Measurements from ENCODE around the gene BRD7.

Gene BRD7

DNA sequence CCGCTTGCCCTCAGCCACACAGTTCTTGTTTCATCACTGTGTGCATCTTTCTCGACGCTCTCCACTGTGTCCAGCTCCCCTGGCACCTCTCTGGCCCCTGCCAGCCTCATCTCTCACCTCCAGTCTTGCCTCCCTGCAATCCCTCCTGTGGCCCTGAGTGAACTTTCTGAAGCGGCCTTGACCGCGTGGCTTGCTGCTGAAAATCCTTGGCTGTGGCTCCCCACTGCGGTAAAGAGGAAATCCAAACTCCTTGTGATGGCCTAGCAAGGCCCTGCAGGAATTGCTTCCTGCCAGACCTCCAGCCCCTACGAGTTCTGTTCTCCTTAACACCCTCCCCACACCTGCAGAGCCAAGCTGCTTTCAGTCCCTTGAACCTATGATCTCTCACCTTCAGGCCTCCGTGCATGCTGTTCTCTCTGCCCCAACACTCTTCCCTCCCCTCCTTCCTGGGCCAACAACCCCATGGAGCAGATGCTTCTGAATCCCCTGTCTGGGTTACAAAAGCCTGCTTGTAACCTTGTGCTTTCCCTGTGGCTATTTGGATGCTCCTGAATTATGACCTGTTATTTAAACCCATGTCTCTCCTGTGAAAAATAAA is 33.6 kb upstream of the BRD7 start:
- no peak for DNase-seq (ENCODE audit: low read depth)
- no peak for TF ChIP-seq CTCF (conservative IDR thresholded peaks at IDR 0.05; ENCODE audit: low read length)
- H3K4me3 ChIP-seq (ENCODE audit: low read length) = no peak overlapping the region

DNA sequence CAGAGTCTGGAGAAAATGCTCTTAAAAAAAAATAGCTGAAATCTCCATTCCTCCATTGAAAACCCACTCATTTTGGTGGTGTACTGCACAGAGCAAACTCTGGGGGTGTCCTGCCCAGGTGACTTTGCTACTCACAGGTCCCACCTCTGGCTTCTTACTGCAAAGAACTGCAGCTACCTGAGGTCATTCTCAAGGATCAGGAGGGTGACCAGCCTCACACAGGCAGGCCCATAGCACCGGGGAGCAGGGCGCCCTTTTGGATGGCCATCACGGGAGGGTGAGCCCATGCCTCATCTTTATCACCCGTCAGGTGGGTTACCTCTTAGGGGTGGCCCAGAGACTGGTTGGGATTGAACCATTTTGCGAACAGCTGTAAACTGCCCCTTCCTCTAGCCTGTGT is 32.6 kb upstream of the BRD7 start:
- H3K4me3 ChIP-seq (ENCODE audit: low read length) = no peak overlapping the region
- TF ChIP-seq CTCF (conservative IDR thresholded peaks at IDR 0.05; ENCODE audit: low read length) = no peak
- DNase-seq (ENCODE audit: low read depth) = no peak

- H3K4me3 ChIP-seq (ENCODE audit: low read length) = no peak overlapping the region
- no peak for TF ChIP-seq CTCF (conservative IDR thresholded peaks at IDR 0.05; ENCODE audit: low read length)
- no peak for DNase-seq (ENCODE audit: low read depth)
Observed at GRCh38 chr16:50400967-50401348, 32.2 kb upstream of the BRD7 start.

DNA sequence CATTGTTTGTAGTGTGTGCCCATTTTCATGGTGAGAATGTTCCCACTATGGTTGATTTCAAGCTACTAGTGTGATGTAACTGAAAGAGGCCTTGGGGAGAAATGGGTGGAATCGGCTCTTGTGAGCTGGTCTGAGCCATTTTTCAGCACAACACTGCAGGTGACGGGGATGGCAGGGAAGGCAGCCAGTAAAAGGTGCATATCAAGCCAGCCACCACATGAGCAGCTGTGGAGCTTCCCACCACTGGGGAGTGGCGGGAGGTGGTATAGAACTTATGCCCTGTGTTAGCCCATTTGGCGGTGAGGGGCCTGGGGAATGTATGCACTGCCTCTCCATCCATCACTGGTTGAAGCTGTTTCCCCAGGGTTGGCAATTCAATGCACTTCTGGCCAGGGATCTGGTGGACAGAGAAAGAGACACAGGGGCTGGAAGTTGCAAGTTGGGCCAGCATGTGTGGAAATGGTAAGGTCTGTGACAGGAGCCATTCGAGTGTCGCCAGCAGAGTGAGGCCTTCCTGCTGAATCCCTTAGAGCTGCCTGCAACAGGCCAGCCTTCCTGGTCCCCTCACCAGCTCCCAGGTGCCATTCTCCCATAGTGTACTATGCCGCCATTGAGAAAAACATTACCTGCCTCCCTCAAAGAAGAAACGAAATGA is 31.7 kb upstream of the BRD7 start:
- H3K4me3 ChIP-seq (ENCODE audit: low read length) = no peak overlapping the region
- DNase-seq (ENCODE audit: low read depth) = no peak
- TF ChIP-seq CTCF (conservative IDR thresholded peaks at IDR 0.05; ENCODE audit: low read length) = no peak

DNA sequence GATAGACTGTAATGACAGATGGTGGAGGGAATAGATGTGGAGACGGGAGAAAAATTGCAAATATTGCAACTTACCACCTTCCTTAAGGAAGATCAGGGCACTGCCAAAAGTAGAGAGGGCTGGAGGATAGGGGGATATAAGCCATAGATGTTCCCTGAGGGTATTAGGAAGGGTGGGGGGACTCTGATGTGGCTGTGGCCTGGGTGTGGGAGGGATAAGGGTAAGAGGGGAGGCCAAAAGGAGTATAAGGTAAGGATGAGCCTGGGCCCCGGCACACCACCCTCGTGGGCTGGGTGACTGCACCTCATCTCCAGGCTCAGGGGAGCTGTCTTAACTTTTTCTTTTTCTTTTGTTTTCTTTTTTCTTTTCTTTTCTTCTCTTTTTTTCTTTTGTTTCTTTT is 30.6 kb upstream of the BRD7 start:
- no peak for DNase-seq (ENCODE audit: low read depth)
- no peak for TF ChIP-seq CTCF (conservative IDR thresholded peaks at IDR 0.05; ENCODE audit: low read length)

GRCh38 chr16:50398336-50398735 is 29.5 kb upstream of the BRD7 start:
- no peak for DNase-seq (ENCODE audit: low read depth)
- TF ChIP-seq CTCF (conservative IDR thresholded peaks at IDR 0.05; ENCODE audit: low read length) = no peak
- H3K4me3 ChIP-seq (ENCODE audit: low read length) = no peak overlapping the region

More for the DNA sequence above, 30.6 kb upstream of the BRD7 start:
- no peak overlapping the region for H3K4me3 ChIP-seq (ENCODE audit: low read length)
